Astrocyte of the cerebellum (primary cell): ENCODE measurements around the gene TRIM24.

ENCODE experiments used
- DNase-seq: peaks from one replicate; pipeline ENCODE4 v3.0.0-alpha.2; 2011; ENCODE audit warnings: low read depth
- H3K4me3 ChIP-seq: 2 replicates; pipeline ENCODE4 v1.5.1; 2011; ENCODE audit warnings: mild to moderate bottlenecking, low read depth, low read length, moderate library complexity
- CTCF ChIP-seq: IDR thresholded peaks from 2 replicates; pipeline ENCODE4 v1.5.1; 2012; ENCODE audit warnings: low read length, low read depth, moderate library complexity, mild to moderate bottlenecking; ENCODE audit errors: missing control alignments
- in situ Hi-C: cut with HindIII; loops from 2 replicates; pipeline ENCODE4 v1.10.0; 2017; ENCODE audit warnings: low sequenced_read_pairs

The TRIM24 gene

GRCh38 chr7:138431517-138431916 lies 28.5 kb upstream of the TRIM24 start:
- TF ChIP-seq CTCF, result no peak
- in situ Hi-C loops, result no loop called here
- no peak for DNase-seq
- H3K4me3 ChIP-seq, result no peak overlapping the region

GRCh38 chr7:138433583-138434443 lies 26.2 kb upstream of the TRIM24 start:
- H3K4me3 ChIP-seq, result no peak overlapping the region
- no peak for TF ChIP-seq CTCF
- in situ Hi-C loops, result no loop called here
- no peak for DNase-seq

GRCh38 chr7:138434597-138435019 lies 25.5 kb upstream of the TRIM24 start:
- TF ChIP-seq CTCF, result no peak
- no peak overlapping the region for H3K4me3 ChIP-seq
- in situ Hi-C loops, result no loop called here
- DNase-seq, result no peak

GRCh38 chr7:138435231-138435919 lies 24.7 kb upstream of the TRIM24 start:
- H3K4me3 ChIP-seq, result no peak overlapping the region
- in situ Hi-C loops, result no loop called here
- TF ChIP-seq CTCF, result no peak

GRCh38 chr7:138436388-138436787 lies 23.7 kb upstream of the TRIM24 start:
- H3K4me3 ChIP-seq, result no peak overlapping the region
- TF ChIP-seq CTCF, result no peak
- DNase-seq, result no peak
- in situ Hi-C loops, result no loop called here

More at GRCh38 chr7:138435231-138435919, 24.7 kb upstream of the TRIM24 start:
- no peak for DNase-seq

- in situ Hi-C loops, result no loop called here
- TF ChIP-seq CTCF, result no peak
- no peak overlapping the region for H3K4me3 ChIP-seq
- no peak for DNase-seq
Measured at GRCh38 chr7:138440460-138440859, 19.6 kb upstream of the TRIM24 start.
